ENCODE results near the gene TCN2. TPM values are rescaled to one million over a fixed set of nuclear protein-coding genes. Genes with fewer than 3 reads are reported as not detected.
"Not testable (repeated sequence)": the region's sequence is repeated elsewhere in the genome, so short reads cannot be mapped to it uniquely, and the experiment has no call there.

The TCN2 gene
- total RNA-seq, 1 experiment from 2014 or later: 2.4 TPM

GRCh38 chr22:30617819-30618218, 10.8 kb downstream of the TCN2 start:
- no peaks in the 10 kb centered on the region for H3K36me3 ChIP-seq (ENCODE audit: control insufficient read depth, insufficient read depth, low read length)
- no peaks in the 10 kb centered on the region for H3K9me3 ChIP-seq (ENCODE audit: control insufficient read depth, insufficient read depth, low read depth, low read length)
- ATAC-seq: no peak
- TF ChIP-seq, protein P1, sequence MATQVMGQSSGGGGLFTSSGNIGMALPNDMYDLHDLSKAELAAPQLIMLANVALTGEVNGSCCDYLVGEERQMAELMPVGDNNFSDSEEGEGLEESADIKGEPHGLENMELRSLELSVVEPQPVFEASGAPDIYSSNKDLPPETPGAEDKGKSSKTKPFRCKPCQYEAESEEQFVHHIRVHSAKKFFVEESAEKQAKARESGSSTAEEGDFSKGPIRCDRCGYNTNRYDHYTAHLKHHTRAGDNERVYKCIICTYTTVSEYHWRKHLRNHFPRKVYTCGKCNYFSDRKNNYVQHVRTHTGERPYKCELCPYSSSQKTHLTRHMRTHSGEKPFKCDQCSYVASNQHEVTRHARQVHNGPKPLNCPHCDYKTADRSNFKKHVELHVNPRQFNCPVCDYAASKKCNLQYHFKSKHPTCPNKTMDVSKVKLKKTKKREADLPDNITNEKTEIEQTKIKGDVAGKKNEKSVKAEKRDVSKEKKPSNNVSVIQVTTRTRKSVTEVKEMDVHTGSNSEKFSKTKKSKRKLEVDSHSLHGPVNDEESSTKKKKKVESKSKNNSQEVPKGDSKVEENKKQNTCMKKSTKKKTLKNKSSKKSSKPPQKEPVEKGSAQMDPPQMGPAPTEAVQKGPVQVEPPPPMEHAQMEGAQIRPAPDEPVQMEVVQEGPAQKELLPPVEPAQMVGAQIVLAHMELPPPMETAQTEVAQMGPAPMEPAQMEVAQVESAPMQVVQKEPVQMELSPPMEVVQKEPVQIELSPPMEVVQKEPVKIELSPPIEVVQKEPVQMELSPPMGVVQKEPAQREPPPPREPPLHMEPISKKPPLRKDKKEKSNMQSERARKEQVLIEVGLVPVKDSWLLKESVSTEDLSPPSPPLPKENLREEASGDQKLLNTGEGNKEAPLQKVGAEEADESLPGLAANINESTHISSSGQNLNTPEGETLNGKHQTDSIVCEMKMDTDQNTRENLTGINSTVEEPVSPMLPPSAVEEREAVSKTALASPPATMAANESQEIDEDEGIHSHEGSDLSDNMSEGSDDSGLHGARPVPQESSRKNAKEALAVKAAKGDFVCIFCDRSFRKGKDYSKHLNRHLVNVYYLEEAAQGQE (IDR thresholded peaks at IDR 0.05; ENCODE audit: insufficient read depth in 1 of 2, low read depth in 2 of 2, low read length in 1 of 2): no peak
- no peak for TF ChIP-seq POLR2AphosphoS5 (IDR thresholded peaks at IDR 0.05; ENCODE audit: low read depth, low read length)
- TF ChIP-seq, protein P2, sequence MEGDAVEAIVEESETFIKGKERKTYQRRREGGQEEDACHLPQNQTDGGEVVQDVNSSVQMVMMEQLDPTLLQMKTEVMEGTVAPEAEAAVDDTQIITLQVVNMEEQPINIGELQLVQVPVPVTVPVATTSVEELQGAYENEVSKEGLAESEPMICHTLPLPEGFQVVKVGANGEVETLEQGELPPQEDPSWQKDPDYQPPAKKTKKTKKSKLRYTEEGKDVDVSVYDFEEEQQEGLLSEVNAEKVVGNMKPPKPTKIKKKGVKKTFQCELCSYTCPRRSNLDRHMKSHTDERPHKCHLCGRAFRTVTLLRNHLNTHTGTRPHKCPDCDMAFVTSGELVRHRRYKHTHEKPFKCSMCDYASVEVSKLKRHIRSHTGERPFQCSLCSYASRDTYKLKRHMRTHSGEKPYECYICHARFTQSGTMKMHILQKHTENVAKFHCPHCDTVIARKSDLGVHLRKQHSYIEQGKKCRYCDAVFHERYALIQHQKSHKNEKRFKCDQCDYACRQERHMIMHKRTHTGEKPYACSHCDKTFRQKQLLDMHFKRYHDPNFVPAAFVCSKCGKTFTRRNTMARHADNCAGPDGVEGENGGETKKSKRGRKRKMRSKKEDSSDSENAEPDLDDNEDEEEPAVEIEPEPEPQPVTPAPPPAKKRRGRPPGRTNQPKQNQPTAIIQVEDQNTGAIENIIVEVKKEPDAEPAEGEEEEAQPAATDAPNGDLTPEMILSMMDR (IDR thresholded peaks at IDR 0.05): no peak
- TF ChIP-seq SIN3A (IDR thresholded peaks at IDR 0.05; ENCODE audit: borderline replicate concordance, insufficient read depth, low read depth, low read length): no peak
- TF ChIP-seq TCF7L2 (IDR thresholded peaks at IDR 0.05; ENCODE audit: low read depth, low read length): no peak
- H3K27ac ChIP-seq (ENCODE audit: low read length): no peak overlapping the region
- CTCF ChIA-PET: no interaction called here
- POLR2A ChIA-PET: interaction anchor here (0.6 kb wide), 1 partner anchor 113 kb away, joined by 5 read pairs; no protein-coding TSS in a partner anchor
- no TSS peak for BruUV-seq (replicated peaks)
- in situ Hi-C loops (cut with HindIII; ENCODE audit: low pct_unique_long_range_greater_than_20kb, low sequenced_read_pairs) (no loop called here), intact Hi-C loops (cut with micrococcal nuclease; ENCODE audit: unreplicated experiment) (no loop called here)
- no peaks in the 10 kb centered on the region for H3K4me1 ChIP-seq (ENCODE audit: control insufficient read depth, insufficient read depth, low read length)
- no peak overlapping the region for H3K4me3 ChIP-seq (ENCODE audit: low read depth in 2 of 2, low read length in 2 of 2)
- H3K27me3 ChIP-seq (ENCODE audit: control insufficient read depth, insufficient read depth, low read length): no peaks in the 10 kb centered on the region
- no peak for DNase-seq (ENCODE audit: low read depth, low spot score)

GRCh38 chr22:30619909-30620308, 12.9 kb downstream of the TCN2 start:
- H3K27ac ChIP-seq (ENCODE audit: low read length); ATAC-seq; H3K27me3 ChIP-seq (ENCODE audit: control insufficient read depth, insufficient read depth, low read length); H3K4me3 ChIP-seq (ENCODE audit: low read depth in 2 of 2, low read length in 2 of 2); intact Hi-C loops (cut with micrococcal nuclease; ENCODE audit: unreplicated experiment); BruUV-seq (replicated peaks); POLR2A ChIA-PET; H3K9me3 ChIP-seq (ENCODE audit: control insufficient read depth, insufficient read depth, low read depth, low read length); in situ Hi-C loops (cut with HindIII; ENCODE audit: low pct_unique_long_range_greater_than_20kb, low sequenced_read_pairs); DNase-seq (ENCODE audit: low read depth, low spot score); H3K4me1 ChIP-seq (ENCODE audit: control insufficient read depth, insufficient read depth, low read length); CTCF ChIA-PET; H3K36me3 ChIP-seq (ENCODE audit: control insufficient read depth, insufficient read depth, low read length): not testable (repeated sequence)

DNA sequence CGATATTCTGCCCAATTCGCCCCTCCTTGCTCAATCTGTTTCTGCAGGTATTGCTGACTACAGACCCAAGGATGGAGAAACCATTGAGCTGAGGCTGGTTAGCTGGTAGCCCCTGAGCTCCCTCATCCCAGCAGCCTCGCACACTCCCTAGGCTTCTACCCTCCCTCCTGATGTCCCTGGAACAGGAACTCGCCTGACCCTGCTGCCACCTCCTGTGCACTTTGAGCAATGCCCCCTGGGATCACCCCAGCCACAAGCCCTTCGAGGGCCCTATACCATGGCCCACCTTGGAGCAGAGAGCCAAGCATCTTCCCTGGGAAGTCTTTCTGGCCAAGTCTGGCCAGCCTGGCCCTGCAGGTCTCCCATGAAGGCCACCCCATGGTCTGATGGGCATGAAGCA, 19.4 kb downstream of the TCN2 start:
- intact Hi-C loops (cut with micrococcal nuclease; ENCODE audit: unreplicated experiment): no loop called here
- DNase-seq (ENCODE audit: low read depth, low spot score): no peak
- H3K27ac ChIP-seq (ENCODE audit: low read length): no peak overlapping the region
- in situ Hi-C loops (cut with HindIII; ENCODE audit: low pct_unique_long_range_greater_than_20kb, low sequenced_read_pairs): no loop called here
- H3K4me3 ChIP-seq (ENCODE audit: low read depth in 2 of 2, low read length in 2 of 2): no peak overlapping the region
- CTCF ChIA-PET: interaction anchor here (0.5 to 0.6 kb wide), 2 partner anchors 8 to 337 kb away, joined by 3 read pairs; partner anchors contain the start of gene CASTOR1
- no peaks in the 10 kb centered on the region for H3K4me1 ChIP-seq (ENCODE audit: control insufficient read depth, insufficient read depth, low read length)
- POLR2A ChIA-PET: no interaction called here
- H3K27me3 ChIP-seq (ENCODE audit: control insufficient read depth, insufficient read depth, low read length): no peaks in the 10 kb centered on the region
- BruUV-seq (replicated peaks): no TSS peak
- no peak for ATAC-seq
- H3K36me3 ChIP-seq (ENCODE audit: control insufficient read depth, insufficient read depth, low read length): no peaks in the 10 kb centered on the region
- no peaks in the 10 kb centered on the region for H3K9me3 ChIP-seq (ENCODE audit: control insufficient read depth, insufficient read depth, low read depth, low read length)
- TF ChIP-seq SIN3A (IDR thresholded peaks at IDR 0.05; ENCODE audit: borderline replicate concordance, insufficient read depth, low read depth, low read length) (no peak), POLR2AphosphoS5 (IDR thresholded peaks at IDR 0.05; ENCODE audit: low read depth, low read length) (no peak), TCF7L2 (IDR thresholded peaks at IDR 0.05; ENCODE audit: low read depth, low read length) (no peak)
- TF ChIP-seq, protein P1 (IDR thresholded peaks at IDR 0.05; ENCODE audit: insufficient read depth in 1 of 2, low read depth in 2 of 2, low read length in 1 of 2): no peak
- TF ChIP-seq, protein P2 (IDR thresholded peaks at IDR 0.05): no peak
